Hematopoietic multipotent progenitor cell treated with erythropoietin and hydrocortisone succinate and interleukin-3 and kit ligand, for 15 days (in vitro differentiated cells): ENCODE measurements around the gene ELL2.
"Not testable (repeated sequence)": the region's sequence is repeated elsewhere in the genome, so short reads cannot be mapped to it uniquely, and the experiment has no call there.

Experiments used
- DNase-seq: peaks from one replicate; pipeline ENCODE4 v3.0.0-alpha.2; 2015; ENCODE audit warnings: low spot score

ELL2 gene

DNA sequence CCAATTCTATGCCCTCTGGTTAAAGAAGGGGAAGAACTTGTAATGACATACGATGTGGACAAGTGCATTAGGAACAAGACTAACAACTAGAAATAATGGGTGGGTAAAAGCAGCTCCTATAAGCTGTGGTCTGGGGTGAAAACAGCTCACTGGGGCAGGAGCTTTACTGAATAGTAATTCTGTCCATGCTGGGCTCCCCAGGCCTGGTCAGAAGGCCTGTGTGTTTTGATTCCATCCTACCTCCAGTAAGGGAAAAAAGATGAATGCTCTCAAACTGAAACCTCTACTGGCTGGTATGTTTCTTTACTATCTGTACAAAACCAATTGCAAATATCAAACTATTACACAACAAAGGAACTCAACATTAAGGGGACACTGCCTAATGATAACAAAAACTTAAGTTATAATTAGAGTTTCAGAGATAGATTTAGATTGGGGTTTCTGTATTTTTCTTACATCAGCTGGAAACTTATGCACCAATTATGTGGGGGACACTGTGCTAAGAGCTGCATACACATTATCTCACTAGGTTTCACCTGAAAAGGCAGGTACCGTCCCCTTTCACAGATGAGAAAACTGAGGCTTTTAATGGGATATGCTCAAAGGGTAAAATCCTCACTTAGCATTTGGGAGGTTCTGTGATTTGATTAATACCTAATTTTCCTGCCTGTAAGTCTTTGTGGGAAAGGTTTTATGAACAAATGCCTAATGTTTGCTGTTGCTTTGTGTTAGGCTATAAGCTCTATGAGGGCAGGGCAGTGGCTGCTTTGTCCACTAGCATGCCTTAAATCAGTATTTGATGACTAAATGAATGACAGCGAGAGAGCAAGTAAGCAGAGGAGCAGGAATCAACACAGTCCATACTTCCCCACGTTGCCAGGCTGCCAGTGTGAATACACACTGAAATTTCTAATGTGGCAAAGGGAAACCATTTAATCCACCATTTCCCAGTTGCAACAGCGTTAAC lies 53.6 kb downstream of the ELL2 start:
- DNase-seq = no peak

DNA sequence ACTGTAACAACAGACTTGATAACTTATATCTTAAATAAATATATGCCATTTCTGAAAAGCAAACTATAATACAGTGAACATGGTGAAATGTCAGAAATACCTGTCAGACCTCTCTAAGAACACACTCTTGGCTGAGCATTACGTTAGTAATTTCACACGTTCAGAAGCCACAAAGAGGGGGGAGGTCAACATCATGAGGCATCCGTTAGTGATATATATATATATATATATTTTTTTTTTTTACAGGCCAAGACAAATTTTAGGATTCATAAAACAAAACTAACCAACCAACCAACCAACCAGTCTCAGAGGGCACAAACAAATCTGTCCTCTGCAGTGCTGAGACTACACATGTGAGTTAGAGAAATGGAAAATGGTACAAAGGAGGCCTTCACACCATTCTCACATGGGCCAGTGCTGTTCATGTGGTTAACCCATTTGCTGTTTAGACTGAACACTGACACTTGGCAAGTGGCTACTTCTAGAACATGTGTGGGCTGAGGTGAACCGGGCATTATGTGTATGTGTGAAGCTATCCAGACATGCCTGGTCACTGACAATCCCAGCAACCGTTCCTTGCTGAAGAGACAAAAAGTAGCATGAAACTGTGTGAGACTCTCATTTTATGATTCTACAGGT lies 54.5 kb downstream of the ELL2 start:
- DNase-seq = no peak

DNA sequence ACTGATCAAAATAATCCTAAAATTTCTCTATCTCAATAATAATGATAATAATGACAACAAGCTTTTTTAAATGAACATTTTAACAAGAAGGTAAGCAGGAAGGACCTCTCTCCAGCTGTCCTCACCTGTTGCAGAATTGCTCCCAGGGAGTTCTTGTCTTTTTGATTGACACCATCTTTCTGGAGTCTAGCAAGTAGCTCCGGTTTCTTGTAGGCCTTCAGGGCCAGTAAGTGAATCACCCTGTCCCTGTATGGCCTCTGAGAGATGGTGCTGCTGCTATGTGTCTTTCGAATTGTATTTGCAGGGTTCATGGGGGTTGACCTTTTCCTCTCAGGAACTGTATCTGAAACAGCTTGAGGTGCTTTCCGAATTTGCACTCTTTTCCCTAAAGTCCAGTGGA lies 55.3 kb downstream of the ELL2 start:
- not testable (repeated sequence) for DNase-seq

DNA sequence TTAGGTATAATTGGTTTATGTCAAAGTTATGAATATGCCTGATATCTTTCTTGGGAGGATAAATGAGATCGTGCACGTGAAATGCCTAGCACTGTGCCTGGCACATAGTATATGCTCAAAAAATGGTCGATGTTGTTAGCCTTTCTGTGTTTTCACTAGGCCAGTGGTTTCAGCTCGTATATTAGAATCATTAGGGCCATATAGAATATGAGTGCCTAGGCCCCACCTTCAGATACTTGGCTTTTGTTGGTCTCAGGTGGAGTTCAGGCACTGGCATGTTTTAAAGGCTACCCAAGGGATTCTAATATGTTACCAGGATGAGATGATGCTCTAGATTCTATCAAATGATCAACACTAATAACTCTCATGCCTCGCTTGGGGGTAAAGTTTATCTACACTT lies 56.8 kb downstream of the ELL2 start:
- DNase-seq = no peak

DNA sequence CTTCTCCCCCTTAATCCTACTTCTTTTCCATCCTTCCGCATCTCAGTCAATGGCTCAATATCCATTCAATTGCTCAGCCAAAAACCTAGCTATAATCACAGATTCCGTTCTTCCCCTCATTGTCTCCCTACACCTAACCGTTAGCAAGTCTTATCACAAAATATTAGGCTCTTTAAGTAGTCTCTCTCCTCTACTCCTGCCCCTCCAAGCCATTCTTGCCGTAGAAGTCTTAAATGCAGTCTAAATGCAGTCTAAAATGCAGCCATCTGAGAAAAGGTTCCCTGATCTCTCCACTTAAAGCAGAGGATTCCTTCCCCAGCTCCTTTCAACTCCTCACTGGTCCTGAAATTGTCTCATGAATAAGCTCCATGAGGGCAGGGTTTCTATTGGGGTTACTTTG lies 57.8 kb downstream of the ELL2 start:
- no peak for DNase-seq

DNA sequence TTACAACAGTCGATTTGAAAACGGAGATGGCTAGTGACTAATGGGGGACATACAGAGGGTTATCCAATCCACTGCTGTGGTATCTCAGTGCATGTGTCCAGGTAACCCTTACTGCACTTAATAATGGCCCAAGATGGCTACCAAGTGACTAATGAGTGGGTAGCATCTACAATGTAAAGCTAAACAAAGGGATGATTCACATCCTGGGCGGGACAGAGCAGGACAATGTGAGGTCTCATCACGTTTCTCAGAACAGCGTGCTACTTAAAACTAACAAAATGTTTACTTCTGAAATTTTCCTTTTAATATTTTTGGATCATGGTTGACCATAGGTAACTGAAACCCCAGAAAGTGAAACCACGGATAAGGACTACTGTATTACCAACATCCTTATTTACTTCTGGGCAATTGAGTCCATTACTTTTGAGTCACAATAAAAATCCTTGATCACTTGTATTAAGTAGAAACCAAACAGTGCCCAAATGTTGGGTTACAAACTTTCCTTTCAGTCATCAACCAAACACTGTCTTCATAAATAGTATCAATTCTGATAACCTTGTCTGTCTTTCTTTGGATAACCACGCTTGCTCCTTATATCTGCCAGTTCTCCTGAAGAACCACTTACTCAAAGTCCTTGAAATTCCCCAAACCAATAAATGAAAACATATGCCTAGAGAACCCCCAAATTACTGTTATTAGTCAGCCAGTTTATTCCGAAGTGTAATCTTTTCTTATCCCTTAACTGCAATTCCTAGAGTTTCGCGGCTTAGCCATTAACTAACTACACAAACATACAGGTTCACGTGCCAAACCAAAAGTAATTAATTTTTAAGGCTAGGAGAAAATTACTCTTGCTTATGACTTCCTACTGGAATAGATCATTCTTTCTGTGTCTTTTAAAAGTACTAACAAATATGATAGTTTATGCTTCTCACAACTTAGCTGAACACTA lies 59.7 kb downstream of the ELL2 start:
- DNase-seq = no peak

DNA sequence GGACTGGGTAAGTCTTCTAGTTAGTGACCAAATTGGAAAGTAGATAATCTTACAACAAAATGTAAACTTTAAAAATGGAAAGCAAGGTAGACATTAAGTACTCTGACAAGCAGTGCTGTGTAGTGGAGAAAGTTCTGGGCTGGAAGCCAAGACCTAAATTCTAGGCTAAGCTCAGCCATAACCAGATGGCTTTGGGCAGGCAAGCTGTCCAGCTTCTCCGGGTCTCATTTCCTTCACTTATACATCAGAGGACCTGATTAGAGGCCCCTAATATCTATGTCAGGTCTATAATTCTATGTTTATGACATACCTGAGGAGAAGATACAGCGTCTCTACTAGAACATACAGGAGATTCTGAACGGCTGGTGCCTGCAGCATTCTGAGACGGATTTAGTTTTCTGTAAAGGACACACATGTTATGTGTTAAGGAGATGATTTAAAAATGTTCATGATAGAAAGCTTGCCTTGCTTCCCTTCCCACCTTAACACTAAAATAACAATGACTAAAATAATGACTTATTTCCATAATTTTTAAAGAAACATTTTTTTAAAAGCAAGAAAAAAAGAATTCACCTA lies 61.2 kb downstream of the ELL2 start:
- DNase-seq = no peak

DNA sequence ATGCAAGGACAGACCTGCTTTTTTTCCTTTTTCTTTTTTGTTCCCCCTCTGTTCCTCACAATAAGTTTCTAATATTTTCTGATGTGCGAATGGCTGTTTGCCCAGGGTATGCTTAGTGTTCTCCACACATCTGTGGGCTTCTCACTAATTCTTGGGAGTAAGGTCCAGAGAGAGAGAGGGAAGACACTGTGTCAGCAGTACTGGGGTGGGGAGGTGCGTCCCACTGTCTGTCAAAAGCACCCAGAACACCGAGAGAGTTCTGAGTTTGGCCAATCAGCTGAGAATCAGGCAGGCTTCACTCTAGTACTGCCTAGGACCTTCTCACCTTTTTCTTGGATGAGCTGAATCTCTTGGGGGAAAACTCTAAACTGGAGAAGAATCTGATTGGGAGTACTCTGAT lies 61.8 kb downstream of the ELL2 start:
- no peak for DNase-seq

DNA sequence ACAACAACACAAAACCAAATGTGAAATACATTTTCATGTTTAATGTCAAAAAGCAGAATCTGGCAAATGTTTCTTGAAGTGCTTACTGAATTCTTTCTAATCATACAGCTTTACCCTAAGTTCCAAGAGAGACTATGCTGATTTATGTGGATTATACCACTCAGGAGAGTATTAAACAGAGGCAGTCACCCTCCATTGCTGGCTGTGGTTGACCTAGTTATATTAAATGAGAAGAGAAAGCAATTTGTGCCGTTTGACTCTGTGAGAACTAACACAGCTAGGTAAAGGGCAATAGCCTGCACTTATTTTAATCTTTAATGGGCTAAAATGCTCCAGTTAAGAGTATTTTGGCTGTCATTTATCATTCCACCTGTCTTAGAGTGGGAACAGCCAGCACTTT lies 62.6 kb downstream of the ELL2 start:
- DNase-seq = no peak

DNA sequence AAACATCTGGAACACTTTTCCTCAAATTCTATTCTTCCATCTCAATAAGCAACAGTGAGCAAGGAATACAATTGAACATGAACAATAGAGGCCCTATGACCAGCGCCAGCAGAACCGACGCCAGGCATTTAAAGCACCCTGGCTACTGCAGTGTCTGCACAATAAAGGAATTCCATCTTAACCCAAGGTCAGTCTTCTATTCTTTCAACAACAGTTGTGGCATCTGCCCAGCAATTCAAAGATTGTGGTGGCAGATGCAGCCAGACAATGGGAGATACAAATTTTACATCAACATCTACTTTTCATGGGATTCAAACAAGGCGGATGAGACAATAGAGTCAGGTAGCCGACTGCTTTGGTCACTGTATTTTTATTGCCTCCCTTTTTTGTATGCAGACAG lies 65.9 kb downstream of the ELL2 start:
- no peak for DNase-seq

DNA sequence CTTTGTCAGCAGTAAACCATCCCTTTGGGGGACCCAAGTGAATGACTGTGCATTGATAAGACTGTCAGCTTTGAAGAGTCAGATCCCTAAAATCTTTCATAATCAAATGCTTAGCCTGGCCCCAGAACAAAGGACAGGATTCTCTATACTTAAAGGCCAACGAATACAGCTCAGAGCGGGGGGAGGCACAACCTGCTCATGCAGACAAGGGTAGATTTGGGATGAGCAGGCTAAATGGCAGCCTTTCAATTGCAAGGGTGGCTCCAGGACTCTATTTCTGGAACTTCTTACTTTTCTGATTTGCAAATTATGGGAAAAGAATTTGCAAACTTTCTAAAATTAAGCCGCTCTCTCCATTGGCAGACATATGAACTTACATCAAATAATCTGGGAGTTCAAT lies 66.4 kb downstream of the ELL2 start:
- DNase-seq = no peak

DNA sequence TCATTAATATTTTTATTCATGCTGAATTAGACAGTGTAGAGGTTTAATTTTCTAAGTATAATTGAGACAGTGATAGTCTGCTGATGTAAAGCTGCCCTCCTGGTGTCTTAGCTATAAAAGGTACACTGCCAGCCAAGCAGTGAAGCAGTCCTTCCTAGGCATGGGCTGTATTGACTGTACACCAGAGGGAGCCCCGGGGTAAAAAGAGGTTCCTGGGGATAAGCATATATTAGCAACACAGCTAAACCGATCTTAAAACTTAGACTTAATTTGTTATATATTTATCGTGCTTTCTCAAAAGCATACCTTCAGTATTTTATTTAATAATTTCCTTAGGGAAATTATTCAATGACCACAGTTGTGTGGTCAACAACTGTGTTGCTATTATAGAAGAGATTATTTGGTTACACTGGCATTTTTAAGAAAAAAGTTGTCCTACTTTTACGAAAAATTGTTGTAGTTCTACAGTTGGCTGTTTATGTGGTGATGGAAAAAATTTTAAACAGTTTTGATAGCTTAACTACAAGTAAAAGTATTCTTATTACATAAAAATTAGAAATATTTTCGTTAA lies 68.8 kb downstream of the ELL2 start:
- peak; percentile 75 for DNase-seq

DNA sequence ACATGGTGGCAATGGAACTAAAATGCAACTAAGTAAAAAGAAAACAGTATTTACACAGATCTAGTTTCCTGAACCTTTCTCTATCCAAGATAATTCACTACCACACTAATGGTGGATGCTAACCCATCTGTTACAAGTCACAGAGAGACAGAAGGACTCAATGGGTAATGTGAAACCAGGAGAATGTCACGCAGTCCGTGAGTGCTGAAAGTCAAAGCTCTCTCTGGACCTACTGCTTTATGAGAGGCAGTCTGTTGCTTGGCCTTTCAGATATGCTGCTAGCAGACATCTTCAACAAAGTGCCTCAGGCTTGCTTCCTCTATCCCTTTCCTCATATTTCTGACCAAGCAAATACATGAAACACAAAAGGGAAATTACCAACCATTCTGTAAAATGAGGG lies 70.2 kb downstream of the ELL2 start:
- DNase-seq = no peak

DNA sequence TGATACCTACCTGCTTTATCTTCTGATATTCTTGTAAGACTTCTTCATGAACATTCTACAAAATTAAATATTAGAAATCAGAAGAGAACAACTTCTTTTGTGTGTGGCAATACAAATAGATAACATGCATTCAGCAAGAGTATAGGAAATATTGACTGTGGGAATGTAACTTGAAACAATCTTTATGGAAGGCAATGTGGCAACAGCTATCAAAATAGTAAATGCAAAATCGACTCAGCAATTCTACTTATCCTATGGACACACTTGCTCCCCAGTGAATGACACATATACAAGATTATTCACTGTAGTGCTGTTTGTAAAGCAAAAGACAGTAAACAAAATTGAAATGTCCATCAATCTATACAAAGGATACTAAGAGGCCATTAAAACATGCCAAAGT lies 72.6 kb downstream of the ELL2 start:
- peak; percentile 65 for DNase-seq

DNA sequence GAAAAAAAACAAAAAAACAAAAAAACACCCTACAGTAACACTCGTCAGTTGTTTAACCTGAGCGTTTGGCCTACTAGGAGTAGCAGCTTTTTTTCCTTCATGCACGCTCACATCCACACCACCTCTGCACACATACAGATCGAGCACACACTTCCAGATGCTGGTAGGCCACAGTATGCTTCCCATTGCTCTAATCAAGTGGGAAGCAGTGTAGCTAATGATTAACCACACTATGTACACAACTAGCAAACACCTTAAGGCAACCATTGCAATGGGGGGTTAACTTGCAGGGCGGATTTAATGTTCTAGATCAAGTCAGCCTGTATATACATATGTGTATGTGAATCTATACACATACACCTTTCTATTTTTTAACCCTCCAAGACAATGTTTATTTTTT lies 73.7 kb downstream of the ELL2 start:
- DNase-seq = no peak

DNA sequence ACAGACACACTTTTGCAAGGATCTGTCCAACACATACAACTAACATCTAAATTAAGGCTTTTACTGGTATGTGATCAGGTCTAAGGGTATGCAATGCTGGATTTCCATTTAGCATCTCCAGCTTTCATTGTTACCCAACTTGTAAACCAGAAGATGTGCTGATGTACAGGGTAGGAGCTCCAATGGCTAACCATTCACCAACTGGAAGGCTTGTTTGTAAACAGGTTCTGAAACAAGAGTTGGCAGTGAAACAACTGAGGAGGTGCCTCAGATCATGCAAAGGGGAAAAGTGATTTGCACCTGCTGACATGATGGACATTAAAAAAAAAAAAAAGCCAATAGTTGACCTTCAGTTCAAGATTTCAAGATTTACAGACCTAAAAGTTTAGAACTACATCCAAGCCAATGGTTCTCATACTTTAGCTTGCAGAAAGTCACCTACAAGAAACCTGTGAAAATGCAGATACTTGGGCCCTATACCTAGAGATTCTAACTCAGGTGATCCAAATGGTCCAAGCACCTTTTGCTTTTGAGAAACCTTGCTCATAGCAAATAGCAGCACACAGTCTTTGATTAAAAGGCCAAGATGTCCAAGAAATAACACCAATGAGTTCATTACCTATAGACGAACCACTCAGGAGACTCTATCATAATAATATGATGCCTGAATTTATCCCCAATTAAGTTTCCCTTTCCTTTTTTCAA lies 75.2 kb downstream of the ELL2 start:
- no peak for DNase-seq

DNA sequence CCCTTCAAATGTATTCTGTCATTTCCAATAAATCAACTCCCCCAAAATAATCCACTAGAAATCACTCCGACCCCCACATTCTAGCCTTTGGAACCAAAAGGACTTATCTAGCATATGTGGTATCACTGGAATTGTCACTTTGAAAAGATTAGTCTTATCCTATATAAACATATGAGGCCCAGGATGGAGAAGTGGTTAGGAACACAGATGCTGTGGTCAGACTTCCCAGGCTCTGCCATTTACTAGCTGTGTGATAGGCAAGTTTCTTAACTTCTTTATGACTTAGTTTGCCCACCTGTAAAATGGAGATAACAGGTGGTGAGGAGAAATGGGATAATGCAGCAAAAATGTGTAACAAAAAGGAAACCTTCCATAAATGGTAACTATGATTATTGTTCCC lies 77.1 kb downstream of the ELL2 start:
- DNase-seq = no peak

DNA sequence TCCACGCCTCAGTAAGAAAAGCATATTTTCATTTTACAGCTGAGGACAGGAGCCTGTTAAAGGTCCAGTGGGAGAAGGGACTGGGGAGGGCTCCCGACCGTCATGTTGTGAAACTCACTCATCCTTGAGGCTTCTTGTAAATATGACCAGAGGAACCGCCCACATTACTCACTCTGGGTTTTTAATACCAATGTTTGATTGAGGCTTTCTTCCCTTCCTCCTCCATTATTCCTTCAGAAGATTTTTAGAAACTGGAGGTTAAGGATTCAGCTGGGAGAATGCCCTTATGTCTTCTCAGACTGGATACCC lies 77.7 kb downstream of the ELL2 start:
- no peak for DNase-seq

DNA sequence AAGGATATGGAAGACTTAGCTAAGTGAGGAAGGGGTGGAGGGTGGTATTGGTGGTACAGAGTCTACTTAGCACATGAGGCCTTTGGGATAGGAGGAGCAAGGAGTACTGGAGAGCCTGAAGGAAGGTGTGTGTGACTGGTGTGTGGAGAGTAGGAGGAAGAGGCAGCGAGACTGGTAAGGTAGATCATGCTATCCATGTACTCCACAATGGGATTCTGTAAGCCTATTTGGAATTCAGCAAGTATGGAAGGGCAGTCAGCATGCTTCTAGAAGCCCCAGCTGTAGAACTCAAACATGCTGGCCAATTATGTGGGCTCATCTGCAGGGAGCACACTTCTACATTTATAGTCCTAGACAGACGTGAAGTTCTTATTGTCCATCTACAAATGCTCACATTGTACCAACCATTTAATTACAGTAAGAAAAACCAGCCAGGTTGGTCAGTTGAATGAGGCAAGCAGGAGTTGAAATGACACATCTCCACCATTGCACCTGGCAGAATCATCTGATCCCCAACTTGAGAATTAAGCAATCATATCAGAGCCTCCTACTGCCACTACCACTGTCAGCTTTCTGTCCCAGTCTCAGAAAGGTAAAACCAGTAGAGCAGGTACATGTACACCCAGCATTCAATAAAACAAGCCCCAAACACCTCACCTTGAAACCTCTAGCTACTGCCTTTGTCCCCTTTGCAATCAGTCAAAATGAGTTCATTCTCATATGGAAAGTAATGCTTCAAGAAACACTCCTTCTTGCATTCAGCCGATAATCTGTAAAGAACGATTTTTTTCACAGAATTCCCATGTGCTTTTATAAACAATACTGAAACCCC lies 78.2 kb downstream of the ELL2 start:
- no peak for DNase-seq

DNA sequence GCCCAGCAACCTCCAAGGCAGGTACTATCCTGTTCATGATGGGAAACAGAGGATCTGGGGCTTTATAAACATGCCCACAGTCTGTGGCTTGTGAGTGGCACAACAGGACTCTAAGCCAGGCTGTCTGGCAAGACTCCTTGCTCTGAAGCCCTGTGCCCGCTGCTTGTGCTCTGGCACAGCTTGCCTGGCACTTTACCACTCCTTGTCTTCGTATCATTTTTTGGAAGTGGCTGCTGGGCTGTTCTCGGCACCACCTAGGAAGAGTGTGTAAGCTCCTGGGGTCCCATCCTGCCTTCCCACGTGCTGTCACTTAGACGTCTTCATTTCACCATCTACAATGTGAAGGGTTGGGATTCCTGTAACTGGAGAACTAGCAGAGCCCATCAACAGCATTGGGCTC lies 79.8 kb downstream of the ELL2 start:
- DNase-seq = no peak
